ENCODE data around the gene ACTL7A. TPM values are rescaled to one million over a fixed set of nuclear protein-coding genes. Genes with fewer than 3 reads are reported as not detected.

Gene ACTL7A
- total RNA-seq, 2 donors from 2014 or later: not detected

- H3K4me1 Mint-ChIP-seq: no peaks in the 10 kb centered on the region
- H3K27ac Mint-ChIP-seq: no peak overlapping the region
- no peaks in the 10 kb centered on the region for H3K9me3 Mint-ChIP-seq
- H3K4me3 Mint-ChIP-seq: no peak overlapping the region
- H3K27me3 Mint-ChIP-seq: no peaks in the 10 kb centered on the region
- no peaks in the 10 kb centered on the region for H3K36me3 Mint-ChIP-seq (ENCODE audit: low read depth)
- ATAC-seq (replicated peaks): no peak
These were observed 4.5 kb upstream of the ACTL7A start for GRCh38 chr9:108857572-108857971.

- Mint-ChIP-seq H3K36me3 (ENCODE audit: low read depth) (no peaks in the 10 kb centered on the region), H3K9me3 (no peaks in the 10 kb centered on the region), H3K4me1 (no peaks in the 10 kb centered on the region), H3K27ac (no peak overlapping the region), H3K4me3 (no peak overlapping the region), H3K27me3 (no peaks in the 10 kb centered on the region)
- peak; percentile 73 for ATAC-seq (replicated peaks)
These were observed 2.5 kb upstream of the ACTL7A start for GRCh38 chr9:108859459-108860114.

GRCh38 chr9:108860354-108860753 is 1.7 kb upstream of the ACTL7A start:
- H3K27me3 Mint-ChIP-seq: no peaks in the 10 kb centered on the region
- H3K4me3 Mint-ChIP-seq: no peak overlapping the region
- H3K36me3 Mint-ChIP-seq (ENCODE audit: low read depth): no peaks in the 10 kb centered on the region
- no peak overlapping the region for H3K27ac Mint-ChIP-seq
- ATAC-seq (replicated peaks): no peak
- no peaks in the 10 kb centered on the region for H3K9me3 Mint-ChIP-seq
- H3K4me1 Mint-ChIP-seq: no peaks in the 10 kb centered on the region

GRCh38 chr9:108860764-108861163 is 1.3 kb upstream of the ACTL7A start:
- no peaks in the 10 kb centered on the region for H3K36me3 Mint-ChIP-seq (ENCODE audit: low read depth)
- H3K4me1 Mint-ChIP-seq: no peaks in the 10 kb centered on the region
- no peak overlapping the region for H3K27ac Mint-ChIP-seq
- H3K27me3 Mint-ChIP-seq: no peaks in the 10 kb centered on the region
- H3K9me3 Mint-ChIP-seq: no peaks in the 10 kb centered on the region
- no peak for ATAC-seq (replicated peaks)
- no peak overlapping the region for H3K4me3 Mint-ChIP-seq

- H3K27ac Mint-ChIP-seq: no peak overlapping the region
- H3K4me3 Mint-ChIP-seq: no peak overlapping the region
- H3K4me1 Mint-ChIP-seq: no peaks in the 10 kb centered on the region
- no peak for ATAC-seq (replicated peaks)
- no peaks in the 10 kb centered on the region for H3K9me3 Mint-ChIP-seq
- no peaks in the 10 kb centered on the region for H3K27me3 Mint-ChIP-seq
- H3K36me3 Mint-ChIP-seq (ENCODE audit: low read depth): no peaks in the 10 kb centered on the region
These were observed 602 bp upstream of the ACTL7A start for GRCh38 chr9:108861464-108861863.

GRCh38 chr9:108863891-108864290 is 1.8 kb downstream of the ACTL7A start:
- H3K9me3 Mint-ChIP-seq: no peaks in the 10 kb centered on the region
- no peak overlapping the region for H3K4me3 Mint-ChIP-seq

GRCh38 chr9:108864446-108864845 is 2.4 kb downstream of the ACTL7A start:
- H3K27ac Mint-ChIP-seq: no peak overlapping the region
- no peak for ATAC-seq (replicated peaks)
- H3K4me1 Mint-ChIP-seq: no peaks in the 10 kb centered on the region
- H3K36me3 Mint-ChIP-seq (ENCODE audit: low read depth): peaks cover 25% of the 10 kb centered on the region
- H3K9me3 Mint-ChIP-seq: no peaks in the 10 kb centered on the region
- no peak overlapping the region for H3K4me3 Mint-ChIP-seq
- no peaks in the 10 kb centered on the region for H3K27me3 Mint-ChIP-seq

More at GRCh38 chr9:108863891-108864290, 1.8 kb downstream of the ACTL7A start:
- Mint-ChIP-seq H3K27me3 (no peaks in the 10 kb centered on the region), H3K36me3 (ENCODE audit: low read depth) (peaks cover 19% of the 10 kb centered on the region), H3K4me1 (no peaks in the 10 kb centered on the region), H3K27ac (no peak overlapping the region)
- ATAC-seq (replicated peaks): no peak

DNA sequence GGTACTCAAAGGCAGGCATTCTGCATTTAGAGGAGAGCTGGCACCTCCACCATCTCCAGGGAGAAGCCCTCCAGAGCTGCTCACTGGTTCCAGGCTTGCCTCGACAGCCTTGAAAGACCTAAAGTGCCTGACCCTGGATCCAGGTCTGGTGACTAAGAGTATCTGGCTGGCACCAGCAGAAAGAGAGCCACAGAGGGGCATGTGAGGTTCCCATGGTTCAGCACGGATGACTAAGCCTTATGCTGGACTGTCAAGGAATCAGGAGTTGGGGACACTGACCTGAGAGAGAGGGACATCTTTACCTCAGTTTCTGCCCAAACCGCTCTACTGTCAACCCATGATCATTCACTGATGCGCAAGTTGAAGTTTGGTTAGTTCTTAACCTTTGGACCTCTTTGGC is 3.0 kb downstream of the ACTL7A start:
- H3K4me1 Mint-ChIP-seq: no peaks in the 10 kb centered on the region
- no peak for ATAC-seq (replicated peaks)
- H3K4me3 Mint-ChIP-seq: no peak overlapping the region

GRCh38 chr9:108866001-108866420 is 3.9 kb downstream of the ACTL7A start:
- no peaks in the 10 kb centered on the region for H3K9me3 Mint-ChIP-seq

More for the DNA sequence above, 3.0 kb downstream of the ACTL7A start:
- Mint-ChIP-seq H3K9me3 (no peaks in the 10 kb centered on the region), H3K27ac (no peak overlapping the region), H3K36me3 (ENCODE audit: low read depth) (peaks cover 30% of the 10 kb centered on the region), H3K27me3 (no peaks in the 10 kb centered on the region)

DNA sequence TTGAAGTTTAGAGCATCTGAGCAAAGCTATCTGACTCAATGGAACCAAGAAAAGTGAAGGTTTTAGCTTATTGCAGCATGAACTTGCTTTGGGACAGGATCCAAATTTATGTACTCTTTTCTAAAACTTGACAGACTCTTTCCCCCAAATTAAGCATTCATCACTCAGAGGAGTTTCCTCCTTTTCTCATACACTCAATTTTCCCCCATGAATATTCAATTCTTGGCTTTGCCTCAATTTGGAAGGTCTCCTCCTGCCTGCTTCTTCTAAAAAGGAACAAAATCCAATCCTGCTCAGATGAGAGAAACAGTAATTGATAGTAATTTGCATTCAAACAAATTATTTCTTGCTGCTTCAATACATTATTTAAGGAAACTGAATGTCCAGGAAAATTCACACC is 5.0 kb downstream of the ACTL7A start:
- no peak for ATAC-seq (replicated peaks)
- H3K9me3 Mint-ChIP-seq: no peaks in the 10 kb centered on the region
- peaks cover 51% of the 10 kb centered on the region for H3K36me3 Mint-ChIP-seq (ENCODE audit: low read depth)
- H3K27ac Mint-ChIP-seq: no peak overlapping the region
- no peaks in the 10 kb centered on the region for H3K4me1 Mint-ChIP-seq
- H3K27me3 Mint-ChIP-seq: no peaks in the 10 kb centered on the region
- H3K4me3 Mint-ChIP-seq: no peak overlapping the region

More at GRCh38 chr9:108866001-108866420, 3.9 kb downstream of the ACTL7A start:
- H3K27me3 Mint-ChIP-seq: no peaks in the 10 kb centered on the region
- ATAC-seq (replicated peaks): no peak
- no peak overlapping the region for H3K27ac Mint-ChIP-seq
- H3K4me3 Mint-ChIP-seq: no peak overlapping the region
- no peaks in the 10 kb centered on the region for H3K4me1 Mint-ChIP-seq
- H3K36me3 Mint-ChIP-seq (ENCODE audit: low read depth): peaks cover 40% of the 10 kb centered on the region

DNA sequence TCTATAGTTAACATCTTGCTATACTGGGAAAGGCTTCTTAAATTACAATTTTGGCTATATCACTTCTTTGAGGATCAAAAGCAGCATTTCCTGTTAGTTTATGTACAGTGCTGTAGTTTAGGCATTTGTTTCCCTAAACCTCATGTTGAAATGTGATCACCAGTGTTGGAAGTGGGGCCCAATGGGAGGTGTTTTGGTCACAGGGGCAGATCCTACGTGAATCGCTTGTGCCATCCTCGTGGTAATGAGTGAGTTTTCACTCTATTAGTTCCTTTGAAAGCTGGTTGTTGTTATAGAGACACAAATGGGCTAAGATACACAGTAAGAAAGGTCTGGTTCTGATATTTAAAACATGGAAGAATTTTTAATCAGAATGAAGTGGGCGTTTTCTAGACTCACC is 5.8 kb downstream of the ACTL7A start:
- Mint-ChIP-seq H3K27ac (no peak overlapping the region), H3K27me3 (no peaks in the 10 kb centered on the region), H3K9me3 (no peaks in the 10 kb centered on the region), H3K4me1 (no peaks in the 10 kb centered on the region), H3K36me3 (ENCODE audit: low read depth) (peaks cover 58% of the 10 kb centered on the region), H3K4me3 (no peak overlapping the region)
- no peak for ATAC-seq (replicated peaks)

DNA sequence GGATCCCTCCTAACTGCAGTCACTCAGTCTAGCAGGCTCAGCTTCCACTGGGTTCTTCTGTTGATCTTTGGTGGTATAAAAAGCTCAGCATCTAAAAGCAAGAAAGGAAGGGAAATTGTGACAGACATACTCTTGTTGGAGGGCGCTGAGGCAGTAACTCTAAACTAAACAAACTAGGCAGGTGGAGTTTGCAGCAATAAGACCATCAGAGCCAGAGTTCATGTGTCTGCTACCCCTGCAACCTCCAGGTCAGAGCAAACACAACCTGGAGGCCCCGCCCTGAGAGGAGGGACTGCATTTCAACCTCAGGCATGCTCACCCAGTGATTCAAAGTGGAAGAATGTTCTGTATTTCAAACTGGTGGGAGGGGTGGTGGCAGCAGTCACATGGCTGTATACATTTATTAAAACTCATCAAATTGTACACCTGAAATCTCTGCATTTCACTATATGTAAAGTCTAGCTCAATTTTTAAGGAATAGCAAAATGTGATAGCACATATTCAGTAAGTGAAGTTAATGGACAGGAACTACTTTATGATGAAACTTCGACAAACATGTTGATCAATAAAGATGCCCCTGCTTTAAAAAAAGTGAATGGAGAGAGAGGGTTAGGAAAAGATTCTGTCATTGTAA is 7.1 kb downstream of the ACTL7A start:
- Mint-ChIP-seq H3K4me1 (no peaks in the 10 kb centered on the region), H3K9me3 (no peaks in the 10 kb centered on the region), H3K4me3 (no peak overlapping the region), H3K36me3 (ENCODE audit: low read depth) (peaks cover 72% of the 10 kb centered on the region), H3K27me3 (no peaks in the 10 kb centered on the region), H3K27ac (no peak overlapping the region)
- no peak for ATAC-seq (replicated peaks)

- Mint-ChIP-seq H3K4me3 (no peak overlapping the region), H3K27me3 (no peaks in the 10 kb centered on the region), H3K36me3 (ENCODE audit: low read depth) (peaks cover 100% of the 10 kb centered on the region), H3K4me1 (no peaks in the 10 kb centered on the region), H3K9me3 (no peaks in the 10 kb centered on the region), H3K27ac (no peak overlapping the region)
- ATAC-seq (replicated peaks): peak; percentile 19
These were observed 12.2 kb downstream of the ACTL7A start for GRCh38 chr9:108874058-108874788.

- H3K27me3 Mint-ChIP-seq: no peaks in the 10 kb centered on the region
- H3K4me1 Mint-ChIP-seq: no peaks in the 10 kb centered on the region
- no peaks in the 10 kb centered on the region for H3K9me3 Mint-ChIP-seq
- no peak for ATAC-seq (replicated peaks)
- H3K36me3 Mint-ChIP-seq (ENCODE audit: low read depth): peaks cover 100% of the 10 kb centered on the region
- no peak overlapping the region for H3K27ac Mint-ChIP-seq
- H3K4me3 Mint-ChIP-seq: no peak overlapping the region
These were observed 14.4 kb downstream of the ACTL7A start for GRCh38 chr9:108876425-108876824.

DNA sequence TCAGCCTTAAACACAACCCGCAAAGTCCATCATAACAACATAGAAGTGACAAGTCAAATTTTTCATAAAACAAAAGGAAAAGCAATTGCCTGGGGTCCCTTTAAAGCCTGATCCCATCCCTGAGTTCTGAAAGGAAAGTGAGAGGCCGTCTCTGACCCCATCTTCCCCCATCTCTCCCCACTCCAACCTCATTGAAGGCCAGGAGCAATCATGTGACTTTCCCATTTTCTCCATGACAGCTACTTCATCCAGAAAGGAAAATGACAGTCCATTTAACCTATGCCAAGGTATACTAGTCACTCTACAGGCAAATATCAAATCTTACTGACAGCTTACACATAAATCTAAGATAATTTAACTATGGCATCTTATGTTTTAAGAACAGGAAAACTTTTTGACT is 15.5 kb downstream of the ACTL7A start:
- no peak overlapping the region for H3K4me3 Mint-ChIP-seq
- peaks cover 100% of the 10 kb centered on the region for H3K36me3 Mint-ChIP-seq (ENCODE audit: low read depth)
- no peak overlapping the region for H3K27ac Mint-ChIP-seq
- no peak for ATAC-seq (replicated peaks)
- H3K27me3 Mint-ChIP-seq: no peaks in the 10 kb centered on the region
- no peaks in the 10 kb centered on the region for H3K9me3 Mint-ChIP-seq
- no peaks in the 10 kb centered on the region for H3K4me1 Mint-ChIP-seq

All from activated T-helper 17 cell treated with anti-CD3 and anti-CD28 coated beads, Interleukin-2, amount 50 U/mL, for 72 hours (primary cell).